ENCODE measurements around the gene AMBP.

The AMBP gene

DNA sequence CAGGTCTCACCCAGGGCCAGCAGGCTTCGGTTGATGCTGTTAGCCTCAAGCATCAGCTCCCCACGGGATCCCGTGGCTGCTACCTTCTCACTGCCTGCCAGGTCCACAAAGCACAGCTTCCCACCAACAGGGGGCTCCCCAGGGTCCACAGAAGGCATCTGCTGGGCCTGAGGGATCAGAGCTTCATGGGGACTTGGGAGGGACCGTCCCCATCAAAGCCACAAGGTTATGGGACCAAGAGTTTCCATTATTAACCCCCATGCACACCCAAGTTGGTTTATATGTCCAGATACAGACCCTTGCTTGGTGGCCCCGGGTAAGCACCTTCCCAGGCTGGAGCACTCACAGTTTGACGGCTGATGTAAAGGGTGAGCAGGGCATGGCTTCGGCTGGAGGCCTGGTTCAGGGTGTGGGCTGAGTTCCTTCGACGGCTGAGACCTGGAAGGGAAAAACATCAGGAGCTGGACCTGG, 18.0 kb upstream of the AMBP start:
- intact Hi-C loops (cut with DNase I), result loop anchor here (5.0 kb wide), 1 partner anchor 196 kb away; no protein-coding TSS in a partner anchor

GRCh38 chr9:114094971-114095370, 16.9 kb upstream of the AMBP start:
- DNase-seq, result no peak
- intact Hi-C loops (cut with DNase I), result loop anchor here (5.0 kb wide), 1 partner anchor 197 kb away; no protein-coding TSS in a partner anchor

More for the DNA sequence above, 18.0 kb upstream of the AMBP start:
- peak in 1 of 42 donors; percentile 3 for DNase-seq

- intact Hi-C loops (cut with DNase I), result no loop called here
- peak in 1 of 42 donors; percentile 2 for DNase-seq
Measured at GRCh38 chr9:114093761-114094505, 15.8 kb upstream of the AMBP start.

- DNase-seq, result peak in 1 of 42 donors; percentile 8
- intact Hi-C loops (cut with DNase I), result no loop called here
Measured at GRCh38 chr9:114093031-114093471, 15.0 kb upstream of the AMBP start.

DNA sequence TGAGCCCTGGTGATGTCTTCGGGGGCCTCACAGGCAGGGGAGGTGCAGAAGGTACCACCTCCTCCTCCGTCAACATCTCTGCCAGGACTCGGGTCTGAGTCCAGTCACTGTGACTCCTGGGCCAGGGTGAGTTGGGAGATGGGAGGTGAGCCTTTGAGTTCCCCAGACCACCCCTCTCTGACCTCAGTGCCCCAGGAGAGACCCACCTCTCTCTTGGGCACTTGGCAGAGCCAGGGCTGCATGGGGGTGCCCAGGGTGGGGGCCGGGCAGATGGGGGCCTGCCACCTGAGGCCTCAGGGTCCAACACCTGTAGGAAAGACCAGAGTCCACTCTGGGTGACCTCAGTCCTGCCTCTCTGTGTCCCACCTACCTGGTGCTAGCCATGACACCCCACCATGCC, 14.2 kb upstream of the AMBP start:
- peak in 1 of 42 donors; percentile 25 for DNase-seq
- intact Hi-C loops (cut with DNase I), result no loop called here

DNA sequence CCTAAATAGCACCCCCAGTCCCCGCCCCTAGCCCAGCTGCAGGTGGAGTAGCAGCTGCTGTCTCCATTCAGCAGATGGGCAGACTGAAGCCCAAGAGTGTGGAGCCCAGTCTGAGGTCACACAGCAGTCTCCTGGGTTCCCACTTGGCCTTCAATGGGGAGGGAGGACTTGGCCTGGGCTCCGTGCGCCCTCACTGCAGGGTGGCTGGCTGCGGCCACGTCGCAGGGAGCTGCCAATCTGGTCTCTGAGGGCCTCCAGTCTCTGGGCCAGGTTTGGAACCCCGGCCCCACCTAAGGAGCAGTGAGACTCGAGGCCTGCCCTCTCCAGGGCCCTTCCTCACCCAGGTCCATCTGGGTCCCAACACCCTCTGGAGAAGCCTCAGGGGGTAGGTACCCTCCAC, 13.6 kb upstream of the AMBP start:
- intact Hi-C loops (cut with DNase I), result no loop called here
- DNase-seq, result peak in 2 of 42 donors; percentile 2 to 15

DNA sequence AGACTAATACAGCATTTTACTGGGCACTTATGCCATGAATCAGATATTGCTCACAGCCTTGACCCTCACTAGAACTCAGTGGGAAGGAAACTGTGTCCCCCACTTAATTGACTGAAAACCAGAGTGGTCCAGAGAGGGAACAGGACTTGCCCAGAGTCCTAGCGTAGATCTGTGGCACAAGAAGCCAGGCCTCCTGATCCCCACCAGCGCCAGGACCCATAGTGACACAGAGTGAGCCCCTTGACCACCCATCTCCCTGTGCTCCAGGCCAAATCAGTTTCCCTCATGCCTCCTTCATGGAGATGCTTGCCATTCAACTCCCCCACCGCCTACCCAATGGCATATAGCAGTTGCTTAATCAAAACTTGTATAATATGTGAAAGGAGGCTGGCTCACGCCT, 12.7 kb upstream of the AMBP start:
- DNase-seq, result peak in 1 of 42 donors; percentile 5
- intact Hi-C loops (cut with DNase I), result no loop called here

GRCh38 chr9:114089206-114089840, 11.2 kb upstream of the AMBP start:
- intact Hi-C loops (cut with DNase I), result no loop called here
- peak in 3 of 42 donors; percentile 6 to 33 (median 16) for DNase-seq

- peak in 3 of 42 donors; percentile 5 to 15 (median 8) for DNase-seq
- intact Hi-C loops (cut with DNase I), result no loop called here
Measured at GRCh38 chr9:114088571-114089170, 10.6 kb upstream of the AMBP start.

DNA sequence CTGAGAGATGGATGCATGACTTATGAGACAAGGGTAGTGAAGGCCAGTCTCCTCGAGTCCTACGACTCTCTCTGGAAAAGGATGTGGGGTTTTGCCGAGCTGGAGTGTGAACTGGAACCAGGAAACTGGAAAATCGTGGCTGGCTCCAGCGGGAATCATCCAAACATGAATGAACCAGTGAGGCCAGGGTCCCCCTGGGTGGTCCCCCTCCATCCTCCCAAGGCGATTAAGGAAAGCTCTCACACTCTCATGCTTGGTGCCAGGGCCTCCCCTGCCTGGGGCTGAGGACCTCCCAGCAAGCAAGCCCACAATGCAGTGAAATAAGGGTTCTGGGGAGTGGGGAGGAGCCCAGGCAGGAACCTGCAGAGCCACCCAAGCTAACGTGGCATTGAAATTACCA, 9.6 kb upstream of the AMBP start:
- peak in 4 of 42 donors; percentile 6 to 36 (median 11) for DNase-seq
- intact Hi-C loops (cut with DNase I), result no loop called here

DNA sequence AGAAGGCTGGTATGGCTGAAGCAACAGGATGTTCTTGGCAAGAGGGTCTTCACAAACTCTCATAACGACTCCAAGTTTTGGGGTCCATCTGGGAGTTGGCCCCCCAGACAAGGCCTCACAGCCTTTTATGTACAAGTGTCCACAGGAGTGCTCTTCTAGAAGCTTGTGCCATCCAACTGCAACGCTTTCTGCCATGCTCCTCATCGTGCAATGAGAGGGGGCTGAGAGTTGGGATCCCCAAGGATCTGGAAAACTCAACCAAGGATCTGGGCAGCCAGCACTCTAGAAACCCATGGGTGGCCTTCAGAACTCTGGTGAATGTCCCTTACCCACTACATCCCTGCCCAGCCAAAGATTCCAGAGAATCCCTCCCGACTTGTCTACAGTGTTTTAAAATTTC, 8.5 kb upstream of the AMBP start:
- DNase-seq, result peak in 5 of 42 donors; percentile 3 to 16 (median 13)
- intact Hi-C loops (cut with DNase I), result no loop called here

DNA sequence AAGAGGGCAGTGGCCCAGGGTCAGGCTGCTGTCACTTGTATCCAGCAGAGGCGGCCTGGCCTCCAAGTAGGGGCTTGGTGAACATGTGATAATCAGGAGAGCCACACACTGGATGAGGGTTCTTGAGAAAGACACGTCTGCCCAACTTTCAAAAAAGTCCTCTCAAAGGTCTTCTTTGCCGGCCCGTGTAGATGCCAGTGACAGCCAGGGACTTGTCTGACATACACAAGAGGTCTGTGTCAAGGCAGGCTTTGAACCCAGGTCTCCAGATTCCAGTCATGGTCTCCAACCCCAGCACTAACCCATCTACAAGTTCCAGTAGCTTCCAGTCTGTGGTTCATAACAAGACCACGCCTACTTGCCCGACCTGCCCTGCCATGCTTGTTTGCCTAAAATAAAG, 7.9 kb upstream of the AMBP start:
- intact Hi-C loops (cut with DNase I), result no loop called here
- peak in 4 of 42 donors; percentile 3 to 23 (median 14) for DNase-seq

- intact Hi-C loops (cut with DNase I), result no loop called here
- peak in 5 of 42 donors; percentile 7 to 34 (median 14) for DNase-seq
Measured at GRCh38 chr9:114085387-114085789, 7.3 kb upstream of the AMBP start.

GRCh38 chr9:114084282-114085073, 6.4 kb upstream of the AMBP start:
- intact Hi-C loops (cut with DNase I), result loop anchor here (5.0 kb wide), 1 partner anchor 208 kb away; no protein-coding TSS in a partner anchor
- peak in 4 of 42 donors; percentile 5 to 13 (median 6) for DNase-seq

DNA sequence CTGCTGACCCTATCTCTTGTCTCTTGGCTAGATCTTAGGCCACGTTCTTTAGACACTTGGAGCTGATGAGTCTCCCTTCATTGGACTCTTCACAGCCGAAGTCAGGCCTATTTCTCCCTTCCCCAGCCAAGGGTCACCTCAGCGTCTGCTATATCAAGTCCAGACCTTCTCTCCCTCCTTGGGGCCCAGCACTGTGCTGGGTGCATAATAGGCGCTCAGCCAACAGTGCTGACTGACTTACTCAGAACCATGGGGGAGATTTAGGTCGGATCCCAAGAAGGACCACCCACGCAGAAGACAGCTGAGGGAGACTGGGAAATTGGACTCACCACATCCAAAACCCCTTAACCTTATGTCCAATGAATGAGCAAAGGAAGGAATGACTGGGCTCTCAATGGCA, 5.6 kb upstream of the AMBP start:
- peak in 4 of 42 donors; percentile 11 to 18 (median 14) for DNase-seq
- intact Hi-C loops (cut with DNase I), result loop anchor here (5.0 kb wide), 1 partner anchor 209 kb away; no protein-coding TSS in a partner anchor

- DNase-seq, result peak in 4 of 42 donors; percentile 7 to 32 (median 16)
- intact Hi-C loops (cut with DNase I), result loop anchor here (5.0 kb wide), 1 partner anchor 209 kb away; no protein-coding TSS in a partner anchor
Measured at GRCh38 chr9:114082763-114083412, 4.8 kb upstream of the AMBP start.

DNA sequence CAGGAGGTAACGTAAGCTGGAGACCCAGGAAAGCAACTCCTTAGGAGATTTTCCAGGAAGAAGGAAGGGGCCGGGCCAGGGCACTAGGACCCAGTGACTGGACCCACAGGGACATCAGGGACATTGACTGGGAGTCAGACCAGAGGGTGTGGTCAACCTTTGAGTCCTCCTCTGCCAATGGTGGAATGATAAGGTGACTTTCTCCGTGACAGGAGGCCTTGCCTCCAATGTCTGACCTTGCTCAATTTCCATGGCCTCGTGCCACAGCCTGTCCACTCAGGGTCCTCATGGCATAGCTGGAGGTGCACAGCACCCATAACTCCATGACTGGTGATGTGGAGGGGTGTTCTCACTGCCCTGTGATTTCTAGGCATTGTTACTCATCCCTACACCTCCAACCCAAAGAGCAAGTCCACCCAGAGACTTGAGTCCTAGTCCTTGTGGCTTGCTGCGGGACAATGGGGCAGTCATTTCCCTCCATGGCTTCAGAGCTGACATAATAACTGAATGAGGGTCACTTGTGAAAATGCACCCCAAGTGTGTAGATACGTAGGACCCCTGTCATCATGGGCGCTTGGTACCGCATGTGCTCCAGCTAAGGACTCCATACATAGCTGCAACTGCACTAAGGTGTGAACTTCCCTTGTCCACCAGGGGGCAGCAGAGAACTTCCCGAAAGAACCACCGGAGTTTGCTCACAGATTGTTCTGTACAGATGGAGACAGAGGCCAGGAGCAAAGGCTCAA, 4.1 kb upstream of the AMBP start:
- intact Hi-C loops (cut with DNase I), result loop anchor here (5.0 kb wide), 1 partner anchor 210 kb away; no protein-coding TSS in a partner anchor
- DNase-seq, result peak; percentile 71 to 97 (median 93)

Measured in head of caudate nucleus (tissue), 42 donors.